Astrocyte (in vitro differentiated cells and primary cell): ENCODE measurements around the gene KRTAP5-8. TPM values are rescaled to one million over a fixed set of nuclear protein-coding genes. Genes with fewer than 3 reads are reported as not detected.
"Not testable (repeated sequence)": the region's sequence is repeated elsewhere in the genome, so short reads cannot be mapped to it uniquely, and the experiment has no call there.

Experiments
- DNase-seq: peaks from one replicate; pipeline ENCODE4 v3.0.0-alpha.2; 2010; ENCODE audit warnings: low read depth
- FAIRE-seq: peaks from 2 replicates; lab custom pipeline; 2011; peaks lifted over from hg19 to GRCh38; lab: Jason Lieb, UNC
- H2AFZ ChIP-seq: 2 replicates; pipeline ENCODE4 v1.6.0; 2012; ENCODE audit warnings: low read depth, low read length, inconsistent platforms
- H3K27ac ChIP-seq: 2 replicates; pipeline ENCODE4 v1.5.1; 2011; ENCODE audit warnings: low read depth, low read length, inconsistent platforms
- H3K27me3 ChIP-seq: 2 replicates; pipeline ENCODE4 v1.6.0; 2011; ENCODE audit warnings: low read length, inconsistent platforms; ENCODE audit not compliant: insufficient read depth
- H3K36me3 ChIP-seq: 2 replicates; pipeline ENCODE4 v1.5.1; 2011; ENCODE audit warnings: low read length, inconsistent platforms; ENCODE audit not compliant: insufficient read depth
- H3K4me1 ChIP-seq: 2 replicates; pipeline ENCODE4 v1.5.1; 2011; ENCODE audit warnings: low read length, inconsistent platforms; ENCODE audit not compliant: insufficient read depth
- H3K4me2 ChIP-seq: 2 replicates; pipeline ENCODE4 v1.6.0; 2012; ENCODE audit warnings: low read length, inconsistent platforms
- H3K4me3 ChIP-seq: 2 replicates; pipeline ENCODE4 v1.5.1; 2011; ENCODE audit warnings: low read depth, mild to moderate bottlenecking, low read length, inconsistent platforms; ENCODE audit not compliant: insufficient read depth
- H3K79me2 ChIP-seq: 2 replicates; pipeline ENCODE4 v1.6.0; 2012; ENCODE audit warnings: mild to moderate bottlenecking, low read length, inconsistent platforms; ENCODE audit not compliant: insufficient read depth
- H3K9ac ChIP-seq: 2 replicates; pipeline ENCODE4 v1.6.0; 2012; ENCODE audit warnings: mild to moderate bottlenecking, low read length, inconsistent platforms
- H3K9me3 ChIP-seq: 2 replicates; pipeline ENCODE4 v1.5.1; 2012; ENCODE audit warnings: low read depth, mild to moderate bottlenecking, low read length, inconsistent platforms; ENCODE audit not compliant: insufficient read depth
- H4K20me1 ChIP-seq: 2 replicates; pipeline ENCODE4 v1.6.0; 2012; ENCODE audit warnings: low read length, inconsistent platforms; ENCODE audit not compliant: insufficient read depth
- H3K27ac Mint-ChIP-seq: one replicate; pipeline ENCODE4 v1.8.0; 2021; ENCODE audit warnings: mild to moderate bottlenecking, mixed read lengths; ENCODE audit not compliant: unreplicated experiment
- H3K27me3 Mint-ChIP-seq: one replicate; pipeline ENCODE4 v1.8.0; 2021; ENCODE audit warnings: low read depth, mixed read lengths; ENCODE audit not compliant: unreplicated experiment
- H3K36me3 Mint-ChIP-seq: one replicate; pipeline ENCODE4 v1.8.0; 2021; ENCODE audit warnings: low read depth, mixed read lengths; ENCODE audit not compliant: unreplicated experiment
- H3K4me1 Mint-ChIP-seq: one replicate; pipeline ENCODE4 v1.8.0; 2021; ENCODE audit warnings: low read depth, mixed read lengths; ENCODE audit not compliant: unreplicated experiment
- H3K4me3 Mint-ChIP-seq: one replicate; pipeline ENCODE4 v1.8.0; 2021; ENCODE audit warnings: mild to moderate bottlenecking, moderate library complexity, mixed read lengths; ENCODE audit not compliant: unreplicated experiment
- H3K9me3 Mint-ChIP-seq: one replicate; pipeline ENCODE4 v1.8.0; 2021; ENCODE audit warnings: mild to moderate bottlenecking, mixed read lengths; ENCODE audit not compliant: unreplicated experiment
- EZH2 ChIP-seq: IDR thresholded peaks from 2 replicates; pipeline ENCODE4 v1.6.1; 2012; ENCODE audit warnings: mild to moderate bottlenecking, low read length, inconsistent platforms; ENCODE audit not compliant: insufficient read depth
- total RNA-seq: library from RNA; stranded (reverse); gene quantifications from 2 replicates; pipeline ENCODE4 v1.2.1, GENCODE V29; 2021
- TF ChIP-seq, protein P1 (sequence below): IDR thresholded peaks from 2 replicates; pipeline ENCODE4 v1.5.1; 2011; ENCODE audit warnings: low read depth, mild to moderate bottlenecking, inconsistent platforms, low read length, moderate library complexity; ENCODE audit not compliant: insufficient read depth

KRTAP5-8 gene
- total RNA-seq, 1 donor from 2014 or later = not detected

DNA sequence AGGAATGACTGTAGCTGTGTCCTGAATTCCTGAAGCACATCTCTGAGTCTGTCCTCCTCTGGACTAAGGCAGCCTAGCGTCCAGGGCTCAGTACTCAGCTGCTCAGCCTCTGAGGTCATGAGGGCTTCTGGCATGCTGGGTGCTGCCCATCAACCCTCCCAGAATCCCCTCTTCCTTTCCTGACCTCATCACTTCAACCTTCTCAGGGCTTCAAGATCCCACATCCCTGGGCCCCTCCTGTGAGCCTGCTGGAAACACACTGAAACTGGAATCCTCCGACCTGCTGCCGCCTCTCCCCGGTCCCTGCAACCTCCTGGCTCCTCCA, 803 bp downstream of the KRTAP5-8 start:
- Mint-ChIP-seq H3K36me3 (peaks cover 2% of the 10 kb centered on the region), H3K4me1 (peaks cover 8% of the 10 kb centered on the region), H3K9me3 (no peaks in the 10 kb centered on the region), H3K4me3 (no peak overlapping the region), H3K27ac (peak overlapping the region; percentile 78), H3K27me3 (peaks cover 18% of the 10 kb centered on the region)
- no peaks in the 10 kb centered on the region for H3K36me3 ChIP-seq
- H2AFZ ChIP-seq = no peak overlapping the region
- H3K9me3 ChIP-seq = no peaks in the 10 kb centered on the region
- no peaks in the 10 kb centered on the region for H3K79me2 ChIP-seq
- H3K4me3 ChIP-seq = no peak overlapping the region
- DNase-seq (no peak), FAIRE-seq (no peak)
- H3K27me3 ChIP-seq = no peaks in the 10 kb centered on the region
- no peak overlapping the region for H3K9ac ChIP-seq
- H3K27ac ChIP-seq = no peak overlapping the region
- TF ChIP-seq, protein P1, sequence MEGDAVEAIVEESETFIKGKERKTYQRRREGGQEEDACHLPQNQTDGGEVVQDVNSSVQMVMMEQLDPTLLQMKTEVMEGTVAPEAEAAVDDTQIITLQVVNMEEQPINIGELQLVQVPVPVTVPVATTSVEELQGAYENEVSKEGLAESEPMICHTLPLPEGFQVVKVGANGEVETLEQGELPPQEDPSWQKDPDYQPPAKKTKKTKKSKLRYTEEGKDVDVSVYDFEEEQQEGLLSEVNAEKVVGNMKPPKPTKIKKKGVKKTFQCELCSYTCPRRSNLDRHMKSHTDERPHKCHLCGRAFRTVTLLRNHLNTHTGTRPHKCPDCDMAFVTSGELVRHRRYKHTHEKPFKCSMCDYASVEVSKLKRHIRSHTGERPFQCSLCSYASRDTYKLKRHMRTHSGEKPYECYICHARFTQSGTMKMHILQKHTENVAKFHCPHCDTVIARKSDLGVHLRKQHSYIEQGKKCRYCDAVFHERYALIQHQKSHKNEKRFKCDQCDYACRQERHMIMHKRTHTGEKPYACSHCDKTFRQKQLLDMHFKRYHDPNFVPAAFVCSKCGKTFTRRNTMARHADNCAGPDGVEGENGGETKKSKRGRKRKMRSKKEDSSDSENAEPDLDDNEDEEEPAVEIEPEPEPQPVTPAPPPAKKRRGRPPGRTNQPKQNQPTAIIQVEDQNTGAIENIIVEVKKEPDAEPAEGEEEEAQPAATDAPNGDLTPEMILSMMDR = no peak
- TF ChIP-seq EZH2 = no peak
- H4K20me1 ChIP-seq = no peaks in the 10 kb centered on the region
- no peak overlapping the region for H3K4me2 ChIP-seq
- H3K4me1 ChIP-seq = no peaks in the 10 kb centered on the region

DNA sequence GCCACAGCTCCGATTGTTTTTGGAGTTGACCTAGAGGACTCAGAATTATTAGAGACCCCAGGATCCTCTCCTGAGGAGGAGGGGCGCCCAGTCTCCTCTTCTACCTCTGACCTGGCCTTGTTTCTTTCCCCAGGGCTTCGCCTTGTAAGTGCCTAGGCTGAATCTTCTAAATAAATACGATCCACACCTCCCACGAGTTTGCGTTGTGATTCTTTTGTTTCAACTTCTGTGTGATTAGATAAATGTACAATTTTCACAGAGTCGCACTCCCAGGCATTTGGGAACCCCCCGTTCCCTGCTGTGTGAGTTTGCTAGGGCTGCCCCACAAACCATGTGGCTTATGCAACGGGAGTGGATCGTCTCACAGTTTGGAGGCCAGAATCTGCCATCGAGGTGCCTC, 1.2 kb downstream of the KRTAP5-8 start:
- no peaks in the 10 kb centered on the region for H3K4me1 ChIP-seq
- no peak overlapping the region for H3K27ac ChIP-seq
- no peak for DNase-seq
- Mint-ChIP-seq H3K36me3 (peaks cover 2% of the 10 kb centered on the region), H3K27me3 (peaks cover 21% of the 10 kb centered on the region), H3K9me3 (no peaks in the 10 kb centered on the region), H3K4me1 (peaks cover 8% of the 10 kb centered on the region), H3K4me3 (no peak overlapping the region), H3K27ac (peak overlapping the region; percentile 78)
- H3K9me3 ChIP-seq = no peaks in the 10 kb centered on the region
- H3K79me2 ChIP-seq = no peaks in the 10 kb centered on the region
- no peaks in the 10 kb centered on the region for H3K27me3 ChIP-seq
- TF ChIP-seq, protein P1 = no peak
- no peak for TF ChIP-seq EZH2
- no peaks in the 10 kb centered on the region for H3K36me3 ChIP-seq
- H3K4me2 ChIP-seq = no peak overlapping the region
- no peak overlapping the region for H3K4me3 ChIP-seq
- no peak overlapping the region for H3K9ac ChIP-seq
- no peak for FAIRE-seq
- H4K20me1 ChIP-seq = no peaks in the 10 kb centered on the region
- no peak overlapping the region for H2AFZ ChIP-seq

DNA sequence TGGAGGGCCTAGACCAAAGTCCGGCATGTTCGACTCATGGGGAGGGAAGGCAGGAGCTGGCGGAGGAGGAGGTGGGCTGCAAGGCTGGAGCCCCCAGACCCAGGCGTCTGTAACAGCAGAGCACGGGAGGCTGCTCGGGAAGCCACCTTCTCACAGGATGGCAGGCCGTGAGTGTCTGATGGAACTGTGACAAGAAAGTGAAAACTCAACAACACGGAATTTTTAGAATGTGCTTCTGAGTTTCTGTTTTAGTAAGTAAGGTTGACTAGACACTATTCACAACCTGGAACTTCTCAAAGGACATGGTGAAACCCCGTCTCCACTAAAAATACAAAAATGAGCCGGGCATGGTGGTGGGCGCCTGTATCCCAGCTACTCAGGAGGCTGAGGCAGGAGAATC, 2.1 kb downstream of the KRTAP5-8 start:
- not testable (repeated sequence) for H3K4me3 Mint-ChIP-seq, H3K4me1 Mint-ChIP-seq

DNA sequence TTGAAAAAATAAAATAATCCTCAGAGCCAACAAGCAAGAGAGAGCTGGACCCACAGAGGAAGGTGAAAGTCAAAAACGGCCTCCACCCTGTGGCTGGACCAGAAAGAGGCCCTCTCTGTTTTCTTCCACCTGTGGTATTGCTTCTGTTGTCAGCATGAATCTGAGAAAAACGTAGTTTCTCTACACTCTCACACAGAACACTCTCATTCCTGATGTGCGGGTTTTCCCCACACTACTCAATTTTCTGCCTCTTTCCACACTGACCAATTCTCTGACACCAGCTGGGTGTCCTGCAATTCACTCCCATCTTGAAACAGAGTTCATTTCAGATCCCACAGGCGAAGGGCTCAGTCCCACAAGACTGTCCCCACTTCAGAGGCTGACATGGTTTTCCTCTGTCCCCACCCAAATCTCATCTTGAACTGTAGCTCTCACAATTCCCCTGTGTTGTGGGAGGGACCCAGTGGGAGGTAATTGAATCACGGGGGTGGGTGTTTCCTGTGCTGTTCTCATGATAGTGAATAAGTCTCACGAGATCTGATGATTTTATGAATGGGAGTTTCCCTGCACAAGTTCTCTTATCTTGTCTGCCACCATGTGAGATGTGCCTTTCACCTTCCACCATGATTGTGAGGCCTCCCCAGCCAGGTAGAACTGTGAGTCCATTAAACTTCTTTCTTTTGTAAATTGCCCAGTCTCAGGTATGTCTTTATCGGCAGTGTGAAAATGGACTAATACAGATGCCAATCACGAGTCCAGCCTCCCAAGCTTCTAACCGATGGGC, 2.9 kb downstream of the KRTAP5-8 start:
- H3K9me3 Mint-ChIP-seq, H3K4me1 Mint-ChIP-seq, H3K27ac ChIP-seq, H2AFZ ChIP-seq, H3K4me3 Mint-ChIP-seq, FAIRE-seq, H3K36me3 Mint-ChIP-seq, H3K4me2 ChIP-seq, H3K4me3 ChIP-seq, H3K27ac Mint-ChIP-seq, H3K36me3 ChIP-seq, H3K27me3 ChIP-seq, H3K4me1 ChIP-seq, H4K20me1 ChIP-seq, DNase-seq, H3K9ac ChIP-seq, H3K9me3 ChIP-seq, H3K79me2 ChIP-seq: not testable (repeated sequence)
- peaks cover 25% of the 10 kb centered on the region for H3K27me3 Mint-ChIP-seq

More for the DNA sequence above, 2.1 kb downstream of the KRTAP5-8 start:
- H3K27ac ChIP-seq, H3K9me3 ChIP-seq, H3K36me3 ChIP-seq, H3K4me3 ChIP-seq, H3K4me1 ChIP-seq, H3K27me3 ChIP-seq, FAIRE-seq, H3K79me2 ChIP-seq, DNase-seq, H3K9me3 Mint-ChIP-seq, H4K20me1 ChIP-seq, H3K36me3 Mint-ChIP-seq, H3K27ac Mint-ChIP-seq, H2AFZ ChIP-seq, H3K9ac ChIP-seq, H3K4me2 ChIP-seq: not testable (repeated sequence)
- peaks cover 24% of the 10 kb centered on the region for H3K27me3 Mint-ChIP-seq
